Hippocampal formation (tissue), 2 donors: ENCODE results near the gene ADGRG2.
"Not testable (repeated sequence)": the region's sequence is repeated elsewhere in the genome, so short reads cannot be mapped to it uniquely, and the experiment has no call there.

Experiments
- DNase-seq, 2 donors: peaks; one replicate each; lab custom pipeline; 2025; lab: John Stamatoyannopoulos, UW

The ADGRG2 gene

GRCh38 chrX:19086102-19086772 is 36.0 kb downstream of the ADGRG2 start:
- no peak for DNase-seq

- no peak for DNase-seq
These were observed 36.6 kb downstream of the ADGRG2 start for GRCh38 chrX:19085666-19086065.

GRCh38 chrX:19075754-19076153 is 46.5 kb downstream of the ADGRG2 start:
- no peak for DNase-seq

GRCh38 chrX:19072372-19072771 is 49.9 kb downstream of the ADGRG2 start:
- no peak for DNase-seq

DNA sequence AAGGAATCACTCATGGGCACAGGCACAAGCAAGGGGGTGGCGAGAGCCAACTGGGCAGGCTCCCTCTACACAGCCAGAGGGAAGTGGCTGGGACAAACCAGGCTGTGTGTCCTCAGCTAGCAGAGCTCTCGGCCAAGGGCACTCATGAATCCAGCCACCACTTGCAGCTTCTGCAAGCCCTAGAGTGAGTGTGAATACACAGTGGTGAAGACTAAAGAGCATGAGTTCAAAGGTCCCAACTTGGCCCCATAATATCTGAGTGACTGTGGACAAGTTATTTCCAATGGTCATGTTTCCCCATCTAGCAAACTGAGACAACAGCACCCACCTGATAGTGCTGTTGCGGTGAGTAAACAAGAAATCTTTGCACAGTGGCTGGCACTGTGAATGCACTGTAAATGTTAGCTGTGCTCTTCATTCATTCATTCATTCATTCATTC is 51.7 kb downstream of the ADGRG2 start:
- DNase-seq = no peak

DNA sequence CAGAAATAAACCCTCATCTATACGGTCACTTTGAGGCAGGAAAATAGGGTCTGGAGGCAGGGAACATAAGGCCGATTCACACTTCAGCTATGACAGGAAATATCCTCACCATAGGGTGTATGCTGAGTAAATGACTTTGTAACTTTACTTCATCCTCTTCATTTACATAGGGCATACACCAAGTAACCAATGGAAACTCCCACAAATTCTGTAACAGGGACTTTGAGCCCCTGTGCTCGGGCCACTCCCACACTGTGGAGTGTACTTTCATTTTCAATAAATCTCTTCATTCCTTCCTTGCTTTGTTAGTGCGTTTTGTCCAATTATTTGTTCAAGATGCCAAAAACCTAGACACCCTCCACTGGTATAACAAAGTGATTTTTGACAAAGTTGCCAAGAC is 55.3 kb downstream of the ADGRG2 start:
- not testable (repeated sequence) for DNase-seq

DNA sequence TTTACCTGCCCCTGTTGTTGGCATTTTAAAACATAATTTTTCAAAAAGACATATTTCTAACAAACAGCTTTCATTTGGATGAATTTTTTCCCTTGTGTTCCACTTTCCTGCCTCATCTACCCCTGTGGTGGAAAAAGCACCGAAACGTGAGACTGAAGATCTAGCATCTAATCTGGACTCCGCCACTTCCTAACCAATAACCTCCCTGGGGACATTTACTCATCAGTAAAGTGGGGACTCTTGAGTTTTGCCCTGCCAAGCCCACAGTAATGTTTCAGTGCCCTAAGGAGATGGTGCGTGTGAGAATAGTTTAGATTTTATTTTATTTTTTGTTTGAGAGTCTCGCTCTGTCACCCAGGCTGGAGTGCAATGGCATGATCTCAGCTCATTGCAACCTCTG is 56.7 kb downstream of the ADGRG2 start:
- no peak for DNase-seq

GRCh38 chrX:19064175-19064574 is 58.1 kb downstream of the ADGRG2 start:
- DNase-seq = no peak

GRCh38 chrX:19063030-19063429 is 59.2 kb downstream of the ADGRG2 start:
- no peak for DNase-seq

DNA sequence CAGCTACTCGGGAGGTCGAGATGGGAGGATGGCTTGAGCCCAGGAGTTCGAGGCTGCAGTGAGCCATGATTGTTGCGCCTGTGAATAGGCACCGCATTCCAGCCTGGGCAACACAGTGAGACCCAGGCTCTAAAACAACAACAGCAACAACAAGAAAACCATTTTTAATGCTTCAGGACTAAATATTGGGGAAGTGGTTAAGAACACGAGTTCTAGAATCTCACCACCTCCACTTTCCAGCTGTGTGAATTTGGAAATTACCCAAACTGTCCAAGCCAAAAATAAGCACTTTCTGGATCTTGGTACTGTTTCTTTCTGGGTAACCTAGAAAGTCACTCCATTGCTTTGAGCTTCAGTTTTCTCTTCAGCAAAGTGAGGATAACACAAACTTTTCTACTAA is 63.2 kb downstream of the ADGRG2 start:
- DNase-seq = no peak

DNA sequence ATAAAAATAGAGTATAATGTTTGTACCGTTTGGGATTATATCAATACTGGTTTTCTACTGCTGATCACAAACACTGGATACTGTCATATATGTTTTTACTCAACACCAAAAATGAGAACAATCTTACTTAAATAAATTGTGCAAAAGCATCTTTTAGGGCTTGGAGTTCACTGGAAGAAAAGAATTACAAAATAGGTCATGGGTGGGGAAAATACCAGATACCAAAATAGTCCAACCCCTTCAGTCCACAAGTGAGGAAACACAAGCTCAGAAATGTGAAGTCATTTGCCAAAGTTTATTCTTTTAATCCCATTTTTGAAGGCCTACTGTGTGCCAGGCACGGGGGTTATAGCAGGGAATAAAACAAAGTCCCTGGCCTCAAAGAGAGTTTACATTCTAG is 64.4 kb downstream of the ADGRG2 start:
- no peak for DNase-seq

- no peak for DNase-seq
These were observed 73.2 kb downstream of the ADGRG2 start for GRCh38 chrX:19049110-19049509.

- no peak for DNase-seq
These were observed 75.7 kb downstream of the ADGRG2 start for GRCh38 chrX:19046343-19047215.

- DNase-seq = no peak
These were observed 81.9 kb downstream of the ADGRG2 start for GRCh38 chrX:19040373-19040772.

DNA sequence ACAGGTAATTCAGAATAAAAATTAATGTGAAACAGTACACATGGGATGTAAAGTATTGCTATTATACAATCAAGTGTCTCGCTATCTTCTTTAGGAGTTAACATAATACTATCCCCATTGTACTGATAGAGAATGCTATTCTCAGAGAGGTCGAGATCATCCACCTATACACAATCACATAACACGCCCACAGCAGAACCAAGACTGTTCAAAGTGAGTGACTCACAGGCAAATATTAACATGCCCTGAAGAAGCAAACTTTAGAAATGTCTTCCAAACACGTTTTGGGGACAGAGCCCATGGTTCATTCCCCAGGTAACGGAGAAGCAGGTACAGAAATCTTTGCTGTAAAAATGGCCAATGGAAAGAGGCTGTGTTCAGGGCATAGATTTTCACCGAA is 88.2 kb downstream of the ADGRG2 start:
- DNase-seq = no peak

- DNase-seq = no peak
These were observed 91.5 kb downstream of the ADGRG2 start for GRCh38 chrX:19030805-19031204.

- no peak for DNase-seq
These were observed 93.7 kb downstream of the ADGRG2 start for GRCh38 chrX:19028560-19028959.

- no peak for DNase-seq
These were observed 97.9 kb downstream of the ADGRG2 start for GRCh38 chrX:19024366-19024765.

GRCh38 chrX:19019996-19020395 is 102.3 kb downstream of the ADGRG2 start:
- no peak for DNase-seq

DNA sequence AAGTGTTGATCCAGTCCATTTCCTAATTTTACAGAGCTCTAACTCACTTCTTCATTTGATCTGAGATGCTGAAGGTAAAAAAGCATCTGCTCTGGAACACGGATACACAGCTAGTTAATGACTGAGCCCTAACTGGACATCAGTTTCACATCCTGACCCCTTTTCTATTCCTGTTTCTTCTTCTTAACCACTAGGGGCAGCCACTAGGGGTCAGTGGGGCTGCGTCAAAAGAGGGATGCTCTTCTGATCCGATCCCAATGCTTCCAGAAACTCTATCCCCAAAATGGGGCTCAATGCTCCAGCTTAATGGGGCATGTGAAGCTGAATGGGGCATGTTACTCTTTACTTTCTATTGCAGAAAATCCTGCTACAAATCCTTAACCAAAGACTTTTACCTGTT is 105.0 kb downstream of the ADGRG2 start:
- DNase-seq = no peak

DNA sequence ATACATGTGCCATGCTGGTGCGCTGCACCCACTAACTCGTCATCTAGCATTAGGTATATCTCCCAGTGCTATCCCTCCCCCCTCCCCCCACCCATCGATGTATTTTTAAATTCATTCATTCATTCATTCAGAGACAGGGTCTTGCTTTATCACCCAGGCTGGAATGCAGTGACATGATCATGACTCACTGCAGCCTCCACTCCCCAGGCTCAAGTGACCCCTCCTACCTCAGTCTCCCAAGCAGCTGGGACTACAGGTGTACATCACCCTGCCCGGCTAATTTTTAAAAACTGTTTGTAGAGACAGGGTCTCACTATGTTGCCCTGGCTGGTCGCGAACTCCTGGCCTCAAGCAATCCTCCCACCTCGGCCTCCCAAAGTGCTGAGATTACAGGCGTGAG is 105.7 kb downstream of the ADGRG2 start:
- not testable (repeated sequence) for DNase-seq

- no peak for DNase-seq
These were observed 114.4 kb downstream of the ADGRG2 start for GRCh38 chrX:19007868-19008267.

DNA sequence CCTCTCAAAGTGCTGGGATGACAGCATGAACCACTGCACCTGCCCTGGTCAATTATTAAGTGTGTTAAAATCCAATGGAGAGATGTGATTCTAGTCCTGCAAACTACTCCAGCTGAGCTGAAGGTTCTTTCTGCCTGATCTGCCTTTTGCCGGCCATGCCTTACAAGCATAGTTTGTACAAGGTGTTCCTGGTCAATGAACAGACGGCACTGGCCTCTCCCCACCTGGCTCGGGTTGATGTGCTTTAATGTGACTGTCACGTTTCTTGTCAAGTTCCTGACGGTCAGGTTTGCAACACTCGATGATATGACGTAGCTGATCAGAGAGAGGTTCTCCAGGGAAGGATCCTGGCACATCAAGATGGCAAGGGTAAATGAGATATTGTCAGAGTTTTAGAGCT is 115.3 kb downstream of the ADGRG2 start:
- DNase-seq = no peak
